Spleen (tissue), 11 donors: ENCODE results near the gene IQSEC1. TPM values are rescaled to one million over a fixed set of nuclear protein-coding genes. Genes with fewer than 3 reads are reported as not detected.

Experiments
- DNase-seq: peaks from one replicate; pipeline ENCODE4 v3.0.0-alpha.2; 2020
- H3K27ac ChIP-seq, 8 donors: fragments of 200-600 bp; sonication (generic) in 7 of 8; 1 replicate in 4 of 8; 2 replicates in 4 of 8; pipeline versions ENCODE4 v1.5.0 to v1.8.0; 2016 to 2021; ENCODE audit warnings: inconsistent platforms in 4 of 8, mild to moderate bottlenecking in 4 of 8, moderate library complexity in 1 of 8
- H3K27me3 ChIP-seq, 7 donors: fragments of 200-600 bp; sonication (generic) in 6 of 7; replicated peaks in 1 of 7; 1 replicate in 4 of 7; 2 replicates in 3 of 7; pipeline versions ENCODE4 v1.5.0 to v1.8.0; 2016 to 2021; ENCODE audit warnings: inconsistent platforms in 3 of 7, mild to moderate bottlenecking in 1 of 7
- H3K36me3 ChIP-seq, 6 donors: fragments of 200-600 bp; sonication (generic) in 5 of 6; 1 replicate in 4 of 6; 2 replicates in 2 of 6; pipeline versions ENCODE4 v1.5.0 to v1.8.0; 2016 to 2021; ENCODE audit warnings: inconsistent platforms in 2 of 6
- H3K4me1 ChIP-seq, 6 donors: fragments of 200-600 bp; sonication (generic) in 5 of 6; 1 replicate in 3 of 6; 2 replicates in 3 of 6; pipeline versions ENCODE4 v1.5.0 to v1.8.0; 2016 to 2021; ENCODE audit warnings: inconsistent platforms in 3 of 6
- H3K4me3 ChIP-seq, 8 donors: fragments of 200-600 bp; sonication (generic) in 7 of 8; 1 replicate in 4 of 8; 2 replicates in 4 of 8; pipeline versions ENCODE4 v1.5.0 to v1.8.0; 2016 to 2021; ENCODE audit warnings: inconsistent platforms in 4 of 8, mild to moderate bottlenecking in 4 of 8, moderate library complexity in 2 of 8
- H3K9me3 ChIP-seq, 8 donors: fragments of 200-600 bp; sonication (generic) in 7 of 8; 1 replicate in 4 of 8; 2 replicates in 4 of 8; pipeline versions ENCODE4 v1.5.0 to v1.8.0; 2016 to 2021; ENCODE audit warnings: inconsistent platforms in 4 of 8
- POLR2A ChIP-seq, 3 donors: fragments of 450-650 bp; IDR thresholded peaks; one replicate each; pipeline ENCODE4 v1.5.1; 2017; ENCODE audit warnings: antibody characterized with exemption in 3 of 3, mild to moderate bottlenecking in 1 of 3
- POLR2AphosphoS5 ChIP-seq, 3 donors: sonication (generic); formaldehyde crosslinking; IDR thresholded peaks; one replicate each; pipeline ENCODE4 v1.5.1; 2017; ENCODE audit warnings: antibody characterized with exemption in 3 of 3
- WGBS, 5 donors: extraction: QIAGEN DNeasy Blood & Tissue Kit in 3 of 5; methylation state at CpG; one replicate each; pipeline versions ENCODE4 v1.1.5 to v1.1.7; 2013 to 2018; 5-methylcytosine and 5-hydroxymethylcytosine counted together
- intact Hi-C: fragments of 100-400 bp; cut with DNase I; formaldehyde crosslinking; loops from one replicate; pipeline ENCODE4 v1.15.0; 2023; ENCODE audit warnings: low total_unique reads
- polyA plus RNA-seq, 3 donors: library from polyadenylated mRNA; stranded (reverse); fragments of 200-250 nt; gene quantifications; one replicate each; pipeline ENCODE4 v1.2.1, GENCODE V29; 2013
- total RNA-seq, 7 donors: library from RNA; depleted of rRNA in 3 of 7; stranded (reverse); fragments of >200 nt in 3 of 7; fragmentation: NEBNext Ultra II Directional in 4 of 7; extraction: Animal tissue kit (Norgen Biotek cat#: 25700) in 4 of 7; gene quantifications; one replicate each; pipeline versions ENCODE4 v1.1.0 to v1.2.1, GENCODE V29; 2016 to 2021
- TF ChIP-seq, protein P1 (sequence below), 11 experiments: fragments of 200-600 bp in 7 of 11; fragments of 450-650 bp in 4 of 11; sonication (generic) in 4 of 11; IDR thresholded peaks in 8 of 11; conservative IDR thresholded peaks in 3 of 11; 1 replicate in 7 of 11; 2 replicates in 4 of 11; pipeline versions ENCODE4 v1.4.0 to v1.8.0; 2016 to 2021; ENCODE audit warnings: antibody characterized with exemption in 11 of 11, inconsistent platforms in 4 of 11, mild to moderate bottlenecking in 1 of 11
- donor health status: healthy with polysubstance abuse.
- donor health status: DM: no; HTN: no; CAD: no; lungs with moderate emphysema.
- donor health status: DM: no; HTN: no; CAD: no.
- donor health status: Bipolar disorder and iron deficiency.
- donor health status: healthy.
- donor health status: DM: no; HTN: no; CAD: no.
- donor health status: DM: yes; HTN: yes; CAD: no.

The IQSEC1 gene
- total and polyA plus RNA-seq, 10 donors = 23.0 to 170 (median 116) TPM

DNA sequence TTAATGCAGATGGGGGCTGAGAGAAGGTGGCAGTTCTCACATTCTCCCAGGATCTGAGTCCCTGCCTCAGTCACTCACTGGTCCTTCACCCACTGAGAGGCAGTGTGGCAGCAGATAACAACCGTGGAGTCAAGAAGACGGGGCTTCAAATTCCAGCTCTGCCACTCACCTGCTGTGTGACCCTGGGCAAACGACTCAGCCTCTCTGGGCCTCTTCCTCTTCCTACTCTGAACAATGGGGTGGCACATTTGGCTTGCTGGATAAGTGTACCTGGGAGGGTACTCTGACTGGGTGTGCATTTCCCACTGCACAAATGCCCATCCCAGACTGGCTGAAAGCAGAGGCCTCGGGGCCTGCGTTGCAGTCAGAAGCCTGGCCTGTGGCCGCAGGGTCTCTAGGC lies 10.0 kb upstream of the IQSEC1 start:
- Histone ChIP-seq H3K4me3 (no peak overlapping the region), H3K27me3 (no peaks in the 10 kb centered on the region), H3K9me3 (no peaks in the 10 kb centered on the region), H3K4me1 (peaks cover 0 to 89% (median 62%) of the 10 kb centered on the region in 6 donors), H3K27ac (peak overlapping the region in 6 of 8 donors; percentile 22 to 87 (median 61)), H3K36me3 (no peaks in the 10 kb centered on the region)
- TF ChIP-seq, protein P1, sequence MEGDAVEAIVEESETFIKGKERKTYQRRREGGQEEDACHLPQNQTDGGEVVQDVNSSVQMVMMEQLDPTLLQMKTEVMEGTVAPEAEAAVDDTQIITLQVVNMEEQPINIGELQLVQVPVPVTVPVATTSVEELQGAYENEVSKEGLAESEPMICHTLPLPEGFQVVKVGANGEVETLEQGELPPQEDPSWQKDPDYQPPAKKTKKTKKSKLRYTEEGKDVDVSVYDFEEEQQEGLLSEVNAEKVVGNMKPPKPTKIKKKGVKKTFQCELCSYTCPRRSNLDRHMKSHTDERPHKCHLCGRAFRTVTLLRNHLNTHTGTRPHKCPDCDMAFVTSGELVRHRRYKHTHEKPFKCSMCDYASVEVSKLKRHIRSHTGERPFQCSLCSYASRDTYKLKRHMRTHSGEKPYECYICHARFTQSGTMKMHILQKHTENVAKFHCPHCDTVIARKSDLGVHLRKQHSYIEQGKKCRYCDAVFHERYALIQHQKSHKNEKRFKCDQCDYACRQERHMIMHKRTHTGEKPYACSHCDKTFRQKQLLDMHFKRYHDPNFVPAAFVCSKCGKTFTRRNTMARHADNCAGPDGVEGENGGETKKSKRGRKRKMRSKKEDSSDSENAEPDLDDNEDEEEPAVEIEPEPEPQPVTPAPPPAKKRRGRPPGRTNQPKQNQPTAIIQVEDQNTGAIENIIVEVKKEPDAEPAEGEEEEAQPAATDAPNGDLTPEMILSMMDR (IDR thresholded peaks at IDR 0.05 in 8 of 11, conservative IDR thresholded peaks at IDR 0.05 in 3 of 11) = no peak
- TF ChIP-seq POLR2A (IDR thresholded peaks at IDR 0.05) (no peak), POLR2AphosphoS5 (IDR thresholded peaks at IDR 0.05) (no peak)
- DNase-seq = no peak
- WGBS, 5 donors = 69 to 98% (median 82%) methylated on average over 3 to 6 of the region's 6 CpGs
- intact Hi-C loops = no loop called here

DNA sequence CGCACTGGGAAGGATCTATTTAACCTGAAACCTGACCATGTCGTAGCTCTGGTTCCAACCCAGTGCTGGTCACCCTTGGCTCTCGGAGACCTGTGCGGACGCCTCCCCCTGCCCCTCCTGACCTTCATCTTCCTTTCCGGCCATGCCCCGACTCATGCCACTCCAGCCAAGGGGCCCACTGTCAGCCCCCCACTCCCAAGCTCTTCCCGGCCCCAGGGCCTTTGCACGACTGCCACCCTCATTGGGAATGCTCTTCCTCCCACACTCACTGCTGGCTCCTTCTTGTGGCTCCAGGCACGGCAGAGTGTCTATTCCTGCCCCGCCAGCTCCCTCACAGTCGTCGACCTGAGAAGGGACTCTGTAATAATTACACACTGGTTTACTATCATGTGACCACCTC lies 9.4 kb upstream of the IQSEC1 start:
- TF ChIP-seq POLR2A (IDR thresholded peaks at IDR 0.05) = no peak
- TF ChIP-seq, protein P1 (IDR thresholded peaks at IDR 0.05 in 8 of 11, conservative IDR thresholded peaks at IDR 0.05 in 3 of 11) = no peak
- H3K27me3 ChIP-seq = no peaks in the 10 kb centered on the region
- intact Hi-C loops = no loop called here
- H3K27ac ChIP-seq = peak overlapping the region in 4 of 8 donors; percentile 45 to 87 (median 78)
- H3K9me3 ChIP-seq = no peaks in the 10 kb centered on the region
- H3K4me1 ChIP-seq = peaks cover 2 to 89% (median 60%) of the 10 kb centered on the region in 6 donors
- no peak for DNase-seq
- WGBS, 5 donors = 88 to 94% (median 93%) methylated on average over 13 of the region's 13 CpGs
- no peaks in the 10 kb centered on the region for H3K36me3 ChIP-seq
- no peak overlapping the region for H3K4me3 ChIP-seq

DNA sequence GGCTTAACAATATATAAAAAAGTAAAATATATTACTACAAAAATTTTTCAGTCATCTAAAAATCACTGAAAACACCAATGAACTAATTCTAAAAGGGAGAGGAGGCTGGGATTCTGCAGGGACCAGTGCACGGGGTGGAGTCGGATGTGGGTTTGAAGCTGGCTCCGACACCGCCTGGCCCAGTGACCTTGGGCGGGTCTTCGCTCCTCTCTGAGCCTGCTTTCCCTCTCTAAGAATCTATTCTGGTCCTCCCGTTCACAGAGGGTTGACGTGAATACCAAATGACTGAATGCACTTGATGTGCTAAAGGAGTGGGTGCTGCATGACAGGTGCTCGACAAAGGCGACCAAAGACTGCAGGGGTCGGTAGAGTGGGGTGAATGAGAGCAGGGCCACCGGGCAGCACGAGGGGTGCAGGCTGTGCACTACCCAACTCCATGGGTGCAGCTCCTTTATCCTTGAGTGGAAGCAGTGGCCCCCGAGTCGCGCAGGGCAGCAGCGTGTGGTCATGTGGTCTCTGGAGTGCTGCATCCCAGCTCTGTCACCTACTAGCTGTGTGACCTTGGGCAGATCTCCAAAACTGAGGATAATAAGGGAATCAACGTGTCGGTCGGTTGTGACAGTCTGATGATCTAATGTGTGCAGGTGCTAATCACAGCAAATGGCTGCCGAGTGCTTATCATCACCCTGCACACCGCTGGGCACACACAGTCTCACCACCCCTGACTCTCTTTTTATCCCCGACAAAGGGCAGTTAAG lies 8.6 kb upstream of the IQSEC1 start:
- no peaks in the 10 kb centered on the region for H3K36me3 ChIP-seq
- no peak overlapping the region for H3K27ac ChIP-seq
- no peak for DNase-seq
- TF ChIP-seq, protein P1 (IDR thresholded peaks at IDR 0.05 in 8 of 11, conservative IDR thresholded peaks at IDR 0.05 in 3 of 11) = no peak
- TF ChIP-seq POLR2AphosphoS5 (IDR thresholded peaks at IDR 0.05) = no peak
- TF ChIP-seq POLR2A (IDR thresholded peaks at IDR 0.05) = no peak
- peaks cover 4 to 83% (median 51%) of the 10 kb centered on the region in 6 donors for H3K4me1 ChIP-seq
- intact Hi-C loops = no loop called here
- no peaks in the 10 kb centered on the region for H3K9me3 ChIP-seq
- H3K27me3 ChIP-seq = no peaks in the 10 kb centered on the region
- H3K4me3 ChIP-seq = no peak overlapping the region
- WGBS, 5 donors = 64 to 83% (median 75%) methylated on average over 23 of the region's 23 CpGs

DNA sequence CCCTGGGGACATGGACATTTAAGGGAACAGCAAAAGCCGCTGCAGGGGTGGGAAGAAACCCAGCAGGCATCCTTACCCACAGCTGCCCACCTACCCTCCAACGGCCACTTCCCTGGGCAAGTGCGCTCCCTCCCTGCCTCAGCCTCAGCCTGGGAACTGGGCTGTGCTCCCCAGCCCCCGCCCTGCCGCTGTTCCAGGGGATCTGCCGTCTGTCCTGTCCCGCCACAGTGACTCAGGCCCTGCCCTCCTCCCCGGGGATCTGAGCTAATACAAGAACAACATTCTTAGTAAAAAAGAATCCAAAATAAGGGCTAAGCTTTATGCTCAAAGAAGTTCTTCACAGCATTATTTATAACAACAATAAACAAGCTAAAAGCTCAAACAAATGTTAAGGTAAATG lies 7.4 kb upstream of the IQSEC1 start:
- TF ChIP-seq, protein P1 (IDR thresholded peaks at IDR 0.05 in 8 of 11, conservative IDR thresholded peaks at IDR 0.05 in 3 of 11) = no peak
- no peak for TF ChIP-seq POLR2A (IDR thresholded peaks at IDR 0.05)
- TF ChIP-seq POLR2AphosphoS5 (IDR thresholded peaks at IDR 0.05) = no peak
- H3K27ac ChIP-seq = no peak overlapping the region

More for the DNA sequence above, 7.4 kb upstream of the IQSEC1 start:
- Histone ChIP-seq H3K9me3 (no peaks in the 10 kb centered on the region), H3K4me3 (no peak overlapping the region), H3K36me3 (no peaks in the 10 kb centered on the region), H3K4me1 (peaks cover 4 to 73% (median 41%) of the 10 kb centered on the region in 6 donors), H3K27me3 (peaks cover 0 to 9% (median 0%) of the 10 kb centered on the region in 7 donors)
- intact Hi-C loops = no loop called here
- WGBS, 5 donors = 66 to 83% (median 79%) methylated on average over 8 of the region's 8 CpGs
- no peak for DNase-seq
